ENCODE measurements around the gene CYYR1.

GRCh38 chr21:26422706-26423105, 150.4 kb downstream of the CYYR1 start:
- TF ChIP-seq CTCF (IDR thresholded peaks at IDR 0.05) (no peak), POLR2A (IDR thresholded peaks at IDR 0.05) (no peak), POLR2AphosphoS5 (IDR thresholded peaks at IDR 0.05) (no peak)

Measured in upper lobe of left lung (tissue), 4 donors.